ENCODE results near the gene MKNK1.
A peak's percentile ranks its signal among the peaks of the same experiment; 100 is the strongest.

Gene MKNK1

DNA sequence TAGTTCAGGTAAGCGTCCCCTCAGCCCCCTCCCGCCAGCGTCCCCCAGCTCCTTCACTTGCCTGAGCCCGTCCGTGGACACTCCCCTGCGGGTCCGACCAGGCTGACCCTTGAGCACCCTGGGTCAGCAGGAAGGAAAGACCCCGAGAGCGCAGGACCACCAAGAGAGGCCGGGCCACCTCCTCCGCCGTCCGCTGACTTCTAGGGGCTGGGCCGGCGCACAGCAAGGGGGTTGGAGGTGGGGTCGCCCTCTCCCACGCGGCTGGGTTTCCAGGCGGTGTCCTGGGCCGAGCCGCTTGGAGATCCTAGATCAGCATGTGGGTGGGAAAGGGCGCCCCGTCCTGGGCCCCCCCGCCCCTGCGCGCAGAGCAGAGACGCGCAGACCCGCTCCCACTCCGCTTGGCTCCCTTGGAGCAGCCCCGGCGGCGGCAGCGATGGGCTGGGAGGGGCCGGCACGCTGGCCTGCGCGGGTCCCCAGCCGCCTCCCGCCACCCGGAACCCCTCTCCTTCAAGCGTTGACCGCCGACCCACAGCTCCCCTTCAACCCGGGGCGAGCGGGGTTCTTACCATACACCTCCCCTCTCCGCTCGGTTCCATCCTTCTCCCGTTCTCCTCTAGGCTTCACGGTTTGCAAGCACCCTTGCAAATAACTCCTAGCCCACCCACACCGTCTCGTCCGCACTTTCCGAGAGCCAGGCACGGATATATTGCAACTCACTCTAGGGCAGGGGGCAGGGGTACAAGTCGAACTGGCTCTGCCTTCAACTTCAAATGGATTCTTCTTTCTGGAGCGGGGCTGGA lies 60.1 kb downstream of the MKNK1 start:
- Histone ChIP-seq H3K9ac (ENCODE audit: low read depth in 1 of 2, low read length in 2 of 2) (no peak overlapping the region), H3K36me3 (ENCODE audit: control insufficient read depth in 1 of 2, insufficient read depth in 2 of 2, low read length in 2 of 2) (no peaks in the 10 kb centered on the region), H3K27ac (ENCODE audit: low read depth, low read length) (no peak overlapping the region), H3K27me3 (ENCODE audit: control insufficient read depth in 1 of 2, insufficient read depth in 2 of 2, low read length in 2 of 2) (peaks cover 32 to 39% of the 10 kb centered on the region in 2 donors), H3K4me3 (ENCODE audit: low read depth in 1 of 2, low read length in 2 of 2) (no peak overlapping the region), H3K4me1 (ENCODE audit: control insufficient read depth in 1 of 2, insufficient read depth in 2 of 2, low read length in 2 of 2) (no peaks in the 10 kb centered on the region), H3K9me3 (ENCODE audit: control insufficient read depth in 1 of 2, low read length in 2 of 2) (no peaks in the 10 kb centered on the region)

- H3K27ac ChIP-seq (ENCODE audit: low read depth, low read length), result no peak overlapping the region
Measured at GRCh38 chr1:46543382-46543760, 60.7 kb downstream of the MKNK1 start.

GRCh38 chr1:46539972-46540371 lies 64.1 kb downstream of the MKNK1 start:
- Histone ChIP-seq H3K4me3 (ENCODE audit: low read depth in 1 of 2, low read length in 2 of 2) (no peak overlapping the region), H3K9ac (ENCODE audit: low read depth in 1 of 2, low read length in 2 of 2) (no peak overlapping the region), H3K27ac (ENCODE audit: low read depth, low read length) (no peak overlapping the region), H3K9me3 (ENCODE audit: control insufficient read depth in 1 of 2, low read length in 2 of 2) (no peaks in the 10 kb centered on the region), H3K27me3 (ENCODE audit: control insufficient read depth in 1 of 2, insufficient read depth in 2 of 2, low read length in 2 of 2) (peaks cover 18 to 29% of the 10 kb centered on the region in 2 donors), H3K36me3 (ENCODE audit: control insufficient read depth in 1 of 2, insufficient read depth in 2 of 2, low read length in 2 of 2) (no peaks in the 10 kb centered on the region), H3K4me1 (ENCODE audit: control insufficient read depth in 1 of 2, insufficient read depth in 2 of 2, low read length in 2 of 2) (peaks cover 6 to 11% of the 10 kb centered on the region in 2 donors)

More at GRCh38 chr1:46543382-46543760, 60.7 kb downstream of the MKNK1 start:
- Histone ChIP-seq H3K4me1 (ENCODE audit: control insufficient read depth in 1 of 2, insufficient read depth in 2 of 2, low read length in 2 of 2) (peaks cover 3 to 5% of the 10 kb centered on the region in 2 donors), H3K27me3 (ENCODE audit: control insufficient read depth in 1 of 2, insufficient read depth in 2 of 2, low read length in 2 of 2) (peaks cover 32 to 39% of the 10 kb centered on the region in 2 donors), H3K9ac (ENCODE audit: low read depth in 1 of 2, low read length in 2 of 2) (no peak overlapping the region), H3K9me3 (ENCODE audit: control insufficient read depth in 1 of 2, low read length in 2 of 2) (no peaks in the 10 kb centered on the region), H3K4me3 (ENCODE audit: low read depth in 1 of 2, low read length in 2 of 2) (no peak overlapping the region), H3K36me3 (ENCODE audit: control insufficient read depth in 1 of 2, insufficient read depth in 2 of 2, low read length in 2 of 2) (no peaks in the 10 kb centered on the region)

DNA sequence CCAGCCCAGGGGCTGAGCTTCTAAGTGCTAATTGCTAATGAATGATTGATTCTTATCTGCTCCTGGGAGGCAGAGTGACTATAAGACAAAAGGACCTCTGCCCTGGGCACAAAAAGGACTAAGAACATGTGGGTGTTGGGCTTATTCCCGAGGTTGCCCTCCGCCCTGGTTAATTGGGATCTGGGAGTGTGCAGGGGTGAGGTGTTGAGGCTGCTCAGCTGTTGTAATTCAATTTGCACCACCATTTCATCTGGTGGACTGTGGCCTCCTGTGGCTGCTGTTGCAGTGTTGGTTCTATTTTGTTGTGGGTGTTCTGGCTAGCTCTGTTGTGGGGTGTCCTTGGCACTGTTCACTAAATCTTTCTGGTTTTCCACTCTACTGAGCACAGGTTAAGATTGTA lies 65.9 kb downstream of the MKNK1 start:
- no peaks in the 10 kb centered on the region for H3K9me3 ChIP-seq (ENCODE audit: control insufficient read depth in 1 of 2, low read length in 2 of 2)
- peaks cover 10 to 11% of the 10 kb centered on the region in 2 donors for H3K4me1 ChIP-seq (ENCODE audit: control insufficient read depth in 1 of 2, insufficient read depth in 2 of 2, low read length in 2 of 2)
- H3K27me3 ChIP-seq (ENCODE audit: control insufficient read depth in 1 of 2, insufficient read depth in 2 of 2, low read length in 2 of 2), result peaks cover 15 to 21% of the 10 kb centered on the region in 2 donors
- H3K27ac ChIP-seq (ENCODE audit: low read depth, low read length), result no peak overlapping the region
- no peak overlapping the region for H3K9ac ChIP-seq (ENCODE audit: low read depth in 1 of 2, low read length in 2 of 2)
- H3K36me3 ChIP-seq (ENCODE audit: control insufficient read depth in 1 of 2, insufficient read depth in 2 of 2, low read length in 2 of 2), result no peaks in the 10 kb centered on the region
- H3K4me3 ChIP-seq (ENCODE audit: low read depth in 1 of 2, low read length in 2 of 2), result no peak overlapping the region

- H3K27me3 ChIP-seq (ENCODE audit: control insufficient read depth in 1 of 2, insufficient read depth in 2 of 2, low read length in 2 of 2), result peaks cover 15 to 21% of the 10 kb centered on the region in 2 donors
- no peak overlapping the region for H3K4me3 ChIP-seq (ENCODE audit: low read depth in 1 of 2, low read length in 2 of 2)
- no peaks in the 10 kb centered on the region for H3K36me3 ChIP-seq (ENCODE audit: control insufficient read depth in 1 of 2, insufficient read depth in 2 of 2, low read length in 2 of 2)
- no peaks in the 10 kb centered on the region for H3K9me3 ChIP-seq (ENCODE audit: control insufficient read depth in 1 of 2, low read length in 2 of 2)
- H3K27ac ChIP-seq (ENCODE audit: low read depth, low read length), result no peak overlapping the region
- no peak overlapping the region for H3K9ac ChIP-seq (ENCODE audit: low read depth in 1 of 2, low read length in 2 of 2)
- H3K4me1 ChIP-seq (ENCODE audit: control insufficient read depth in 1 of 2, insufficient read depth in 2 of 2, low read length in 2 of 2), result peaks cover 10 to 11% of the 10 kb centered on the region in 2 donors
Measured at GRCh38 chr1:46537651-46538050, 66.4 kb downstream of the MKNK1 start.

- H3K36me3 ChIP-seq (ENCODE audit: control insufficient read depth in 1 of 2, insufficient read depth in 2 of 2, low read length in 2 of 2), result no peaks in the 10 kb centered on the region
- H3K9me3 ChIP-seq (ENCODE audit: control insufficient read depth in 1 of 2, low read length in 2 of 2), result no peaks in the 10 kb centered on the region
- H3K27ac ChIP-seq (ENCODE audit: low read depth, low read length), result no peak overlapping the region
- H3K9ac ChIP-seq (ENCODE audit: low read depth in 1 of 2, low read length in 2 of 2), result no peak overlapping the region
- H3K4me1 ChIP-seq (ENCODE audit: control insufficient read depth in 1 of 2, insufficient read depth in 2 of 2, low read length in 2 of 2), result peaks cover 10 to 11% of the 10 kb centered on the region in 2 donors
- H3K27me3 ChIP-seq (ENCODE audit: control insufficient read depth in 1 of 2, insufficient read depth in 2 of 2, low read length in 2 of 2), result peaks cover 18 to 22% of the 10 kb centered on the region in 2 donors
- no peak overlapping the region for H3K4me3 ChIP-seq (ENCODE audit: low read depth in 1 of 2, low read length in 2 of 2)
Measured at GRCh38 chr1:46536527-46536926, 67.5 kb downstream of the MKNK1 start.

- H3K9me3 ChIP-seq (ENCODE audit: control insufficient read depth in 1 of 2, low read length in 2 of 2), result no peaks in the 10 kb centered on the region
- H3K36me3 ChIP-seq (ENCODE audit: control insufficient read depth in 1 of 2, insufficient read depth in 2 of 2, low read length in 2 of 2), result no peaks in the 10 kb centered on the region
- H3K27ac ChIP-seq (ENCODE audit: low read depth, low read length), result no peak overlapping the region
- no peak overlapping the region for H3K9ac ChIP-seq (ENCODE audit: low read depth in 1 of 2, low read length in 2 of 2)
- H3K27me3 ChIP-seq (ENCODE audit: control insufficient read depth in 1 of 2, insufficient read depth in 2 of 2, low read length in 2 of 2), result peaks cover 22 to 23% of the 10 kb centered on the region in 2 donors
- no peak overlapping the region for H3K4me3 ChIP-seq (ENCODE audit: low read depth in 1 of 2, low read length in 2 of 2)
- H3K4me1 ChIP-seq (ENCODE audit: control insufficient read depth in 1 of 2, insufficient read depth in 2 of 2, low read length in 2 of 2), result peaks cover 10 to 11% of the 10 kb centered on the region in 2 donors
Measured at GRCh38 chr1:46535063-46535462, 69.0 kb downstream of the MKNK1 start.

DNA sequence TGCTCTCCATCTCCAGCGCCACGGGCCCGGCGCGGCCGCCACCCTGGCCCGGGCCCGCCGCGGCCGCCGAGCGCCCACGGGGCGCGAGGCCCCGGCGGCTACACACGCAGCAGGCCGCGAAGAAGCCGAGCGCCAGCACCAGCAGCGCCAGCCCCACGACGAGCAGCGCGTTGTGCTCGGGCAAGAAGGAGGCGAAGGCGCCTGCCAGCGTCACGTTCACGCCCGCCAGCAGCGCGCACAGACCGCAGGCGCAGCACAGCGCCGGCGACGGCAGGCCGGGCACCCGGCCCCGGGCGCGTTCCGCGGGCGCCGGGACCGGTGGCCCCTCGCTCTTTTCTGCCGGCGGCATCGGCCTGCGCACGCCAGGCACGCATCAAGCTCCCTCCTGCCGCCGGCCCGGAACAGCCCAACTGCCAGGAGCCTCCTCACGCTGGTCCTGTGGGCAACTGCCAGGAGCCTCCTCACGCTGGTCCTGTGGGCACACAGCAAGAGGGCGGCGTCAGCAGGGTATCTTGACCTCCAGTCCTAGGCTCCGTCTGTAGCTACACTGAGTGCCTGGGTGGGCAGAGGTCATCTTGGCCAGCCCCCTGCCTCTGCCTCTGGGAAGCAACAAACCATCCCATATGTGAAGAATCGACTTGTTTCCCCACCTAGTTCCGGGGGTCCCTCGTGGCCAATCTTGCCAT lies 70.7 kb downstream of the MKNK1 start:
- H3K27ac ChIP-seq (ENCODE audit: low read depth, low read length), result no peak overlapping the region

DNA sequence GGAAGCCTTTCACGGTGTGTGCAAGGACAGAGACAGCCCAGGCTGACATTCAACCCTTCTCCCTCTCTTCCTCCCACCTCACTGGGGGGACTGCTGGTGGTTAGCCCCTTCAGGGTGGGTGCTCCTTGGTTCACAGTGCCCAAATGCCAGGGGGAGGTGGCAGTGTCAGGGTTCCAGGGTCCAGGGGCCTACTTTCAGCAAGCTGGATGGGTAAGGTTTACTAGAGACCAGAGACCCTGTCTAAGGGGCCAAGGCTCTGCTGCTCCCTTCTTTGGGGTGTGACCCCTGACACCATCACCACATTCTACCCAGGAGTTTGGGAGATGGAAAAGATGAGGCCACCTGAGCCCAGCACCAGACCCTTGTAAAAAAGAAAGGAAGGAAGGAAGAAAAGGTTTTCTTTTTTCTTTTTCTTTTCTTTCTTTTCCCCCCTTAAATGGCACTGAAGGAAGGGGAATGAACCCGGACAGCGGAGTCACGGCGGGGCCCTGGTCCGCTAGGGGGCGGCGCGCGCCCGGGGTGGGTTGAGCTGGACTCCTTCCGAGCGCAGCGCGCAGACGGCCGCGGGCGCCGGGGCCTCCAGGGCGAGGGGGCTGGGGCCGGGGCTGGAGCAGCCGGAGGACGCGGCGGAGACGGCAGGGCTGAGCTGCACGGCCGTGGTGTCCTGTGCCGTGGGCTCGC lies 71.4 kb downstream of the MKNK1 start:
- H3K27me3 ChIP-seq (ENCODE audit: control insufficient read depth in 1 of 2, insufficient read depth in 2 of 2, low read length in 2 of 2), result peaks cover 35 to 37% of the 10 kb centered on the region in 2 donors
- H3K36me3 ChIP-seq (ENCODE audit: control insufficient read depth in 1 of 2, insufficient read depth in 2 of 2, low read length in 2 of 2), result no peaks in the 10 kb centered on the region
- peaks cover 2 to 8% of the 10 kb centered on the region in 2 donors for H3K4me1 ChIP-seq (ENCODE audit: control insufficient read depth in 1 of 2, insufficient read depth in 2 of 2, low read length in 2 of 2)
- H3K27ac ChIP-seq (ENCODE audit: low read depth, low read length), result no peak overlapping the region
- H3K9me3 ChIP-seq (ENCODE audit: control insufficient read depth in 1 of 2, low read length in 2 of 2), result no peaks in the 10 kb centered on the region
- no peak overlapping the region for H3K9ac ChIP-seq (ENCODE audit: low read depth in 1 of 2, low read length in 2 of 2)
- H3K4me3 ChIP-seq (ENCODE audit: low read depth in 1 of 2, low read length in 2 of 2), result peak overlapping the region; percentile 4 to 21

More for the DNA sequence above, 70.7 kb downstream of the MKNK1 start:
- peak overlapping the region in 1 of 2 donors; percentile 12 for H3K9ac ChIP-seq (ENCODE audit: low read depth in 1 of 2, low read length in 2 of 2)
- peaks cover 33 to 35% of the 10 kb centered on the region in 2 donors for H3K27me3 ChIP-seq (ENCODE audit: control insufficient read depth in 1 of 2, insufficient read depth in 2 of 2, low read length in 2 of 2)
- H3K9me3 ChIP-seq (ENCODE audit: control insufficient read depth in 1 of 2, low read length in 2 of 2), result no peaks in the 10 kb centered on the region
- H3K36me3 ChIP-seq (ENCODE audit: control insufficient read depth in 1 of 2, insufficient read depth in 2 of 2, low read length in 2 of 2), result no peaks in the 10 kb centered on the region
- H3K4me3 ChIP-seq (ENCODE audit: low read depth in 1 of 2, low read length in 2 of 2), result peak overlapping the region; percentile 4 to 54
- peaks cover 7% of the 10 kb centered on the region in 2 donors for H3K4me1 ChIP-seq (ENCODE audit: control insufficient read depth in 1 of 2, insufficient read depth in 2 of 2, low read length in 2 of 2)

GRCh38 chr1:46532095-46532494 lies 72.0 kb downstream of the MKNK1 start:
- Histone ChIP-seq H3K27me3 (ENCODE audit: control insufficient read depth in 1 of 2, insufficient read depth in 2 of 2, low read length in 2 of 2) (peaks cover 35 to 37% of the 10 kb centered on the region in 2 donors), H3K9me3 (ENCODE audit: control insufficient read depth in 1 of 2, low read length in 2 of 2) (no peaks in the 10 kb centered on the region), H3K9ac (ENCODE audit: low read depth in 1 of 2, low read length in 2 of 2) (no peak overlapping the region), H3K27ac (ENCODE audit: low read depth, low read length) (no peak overlapping the region), H3K4me3 (ENCODE audit: low read depth in 1 of 2, low read length in 2 of 2) (no peak overlapping the region), H3K4me1 (ENCODE audit: control insufficient read depth in 1 of 2, insufficient read depth in 2 of 2, low read length in 2 of 2) (peaks cover 8 to 13% of the 10 kb centered on the region in 2 donors), H3K36me3 (ENCODE audit: control insufficient read depth in 1 of 2, insufficient read depth in 2 of 2, low read length in 2 of 2) (no peaks in the 10 kb centered on the region)
